ENCODE measurements around the gene SPOCK1.

SPOCK1 gene

DNA sequence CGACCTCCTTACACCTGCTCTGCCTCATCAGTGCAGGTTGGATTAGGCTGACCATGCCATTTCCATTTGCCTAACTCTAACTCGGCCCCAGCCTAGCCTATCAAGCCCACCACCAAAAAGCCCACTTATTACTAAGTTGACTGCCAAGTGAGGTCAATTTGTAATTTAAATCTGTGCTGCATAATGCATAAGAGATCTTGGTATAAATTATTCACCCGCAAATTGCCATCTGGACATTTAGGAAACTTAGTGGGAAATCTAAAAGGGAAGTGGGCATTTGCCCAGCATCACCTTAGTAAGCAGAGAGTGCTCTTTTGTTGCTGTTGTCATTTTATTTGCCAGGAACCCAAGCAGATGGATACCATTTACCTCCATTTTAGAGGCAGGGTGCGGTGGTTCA lies 143.0 kb downstream of the SPOCK1 start:
- no peak for DNase-seq

GRCh38 chr5:137355708-137356107 lies 143.4 kb downstream of the SPOCK1 start:
- DNase-seq, result no peak

DNA sequence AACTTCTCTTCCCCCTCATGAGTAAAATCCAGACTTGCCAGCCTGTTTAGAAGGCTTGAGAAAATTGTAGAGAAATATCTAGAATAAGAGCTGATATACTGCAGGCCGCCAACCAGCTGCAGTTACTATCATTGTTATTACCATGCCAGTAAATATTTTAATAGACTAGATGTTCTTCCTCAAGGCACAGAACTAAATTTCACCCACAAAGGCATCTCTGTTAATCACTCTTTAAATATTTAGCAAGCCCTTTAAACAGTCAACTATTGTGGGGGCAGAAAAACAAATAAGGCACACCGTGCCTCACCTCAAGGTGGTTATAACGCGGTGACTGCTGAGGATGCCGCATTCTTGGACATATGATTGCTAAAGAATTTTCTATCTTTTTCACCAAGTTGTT lies 147.0 kb downstream of the SPOCK1 start:
- no peak for DNase-seq

DNA sequence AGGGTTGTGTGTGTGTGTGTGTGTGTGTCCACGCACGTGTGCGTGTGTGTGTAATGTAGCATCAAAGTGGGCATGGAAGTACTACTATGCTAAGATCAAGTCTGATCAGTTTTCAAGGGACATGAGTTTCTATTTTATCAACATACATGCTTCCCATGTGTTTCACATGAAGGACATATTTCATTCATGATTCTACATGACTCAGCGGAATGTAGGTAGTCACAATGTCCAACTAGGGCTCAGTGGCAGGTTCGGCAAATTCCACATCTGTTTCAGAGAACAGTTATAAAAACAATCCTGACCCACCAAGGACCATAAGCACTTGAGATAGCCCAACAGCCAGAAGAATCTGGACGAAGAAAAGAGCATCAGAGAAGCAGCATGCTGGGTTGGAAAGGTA lies 148.3 kb downstream of the SPOCK1 start:
- no peak for DNase-seq

GRCh38 chr5:137348759-137349158 lies 150.4 kb downstream of the SPOCK1 start:
- no peak for DNase-seq

GRCh38 chr5:137347865-137348264 lies 151.3 kb downstream of the SPOCK1 start:
- DNase-seq, result no peak

DNA sequence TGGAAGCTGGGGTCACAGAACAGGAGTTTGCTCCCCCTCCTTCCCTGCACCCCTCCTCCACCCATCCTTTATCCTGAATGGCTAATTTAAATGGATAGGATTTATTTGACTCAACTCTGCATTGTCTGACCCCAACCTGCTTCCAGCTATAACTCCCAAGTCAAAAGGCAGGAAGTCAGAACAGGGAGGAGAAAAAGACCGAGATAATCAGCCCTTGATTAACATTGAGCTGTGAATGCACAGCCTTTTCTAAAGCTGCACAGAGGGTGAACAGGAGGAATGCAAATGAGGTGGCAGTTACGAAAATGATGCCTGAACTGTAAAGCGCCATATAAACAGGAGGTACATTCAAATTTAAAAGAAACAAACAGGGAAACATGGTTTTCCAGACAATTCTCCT lies 152.8 kb downstream of the SPOCK1 start:
- DNase-seq, result no peak

GRCh38 chr5:137345396-137345795 lies 153.7 kb downstream of the SPOCK1 start:
- DNase-seq, result no peak

DNA sequence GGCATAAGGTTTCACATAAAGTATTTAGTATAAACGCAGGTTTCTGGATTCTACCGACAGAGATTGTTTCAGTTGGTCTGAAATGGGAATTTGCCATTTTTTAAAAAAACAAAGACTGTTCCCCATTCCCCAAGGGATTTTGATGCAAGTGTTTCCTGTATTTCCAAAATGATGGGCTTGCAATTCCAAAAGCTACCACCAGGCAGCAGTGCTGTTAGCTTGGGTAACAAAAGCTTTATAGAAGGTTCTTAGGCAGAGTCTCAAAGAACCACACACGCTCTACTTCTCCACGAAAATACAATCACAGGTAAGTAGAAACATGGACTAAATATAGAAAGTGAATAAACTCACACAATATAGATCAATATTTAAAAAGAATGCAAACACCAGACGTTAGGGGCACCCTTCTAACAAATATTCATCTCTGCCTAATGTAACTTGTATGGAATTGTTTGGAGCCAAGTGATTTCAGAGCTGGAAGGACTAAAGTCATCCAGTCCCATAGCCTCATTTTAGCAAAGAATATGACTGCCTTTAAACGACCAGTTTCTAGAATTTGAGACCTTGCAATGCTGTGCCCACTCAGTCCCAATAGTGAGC lies 154.3 kb downstream of the SPOCK1 start:
- DNase-seq, result peak; percentile 21 to 39

GRCh38 chr5:137344021-137344420 lies 155.1 kb downstream of the SPOCK1 start:
- DNase-seq, result no peak

GRCh38 chr5:137342764-137343163 lies 156.4 kb downstream of the SPOCK1 start:
- no peak for DNase-seq

- DNase-seq, result no peak
Observed at GRCh38 chr5:137341831-137342230, 157.3 kb downstream of the SPOCK1 start.

- DNase-seq, result no peak
Observed at GRCh38 chr5:137340881-137341280, 158.2 kb downstream of the SPOCK1 start.

GRCh38 chr5:137336565-137337120 lies 162.5 kb downstream of the SPOCK1 start:
- no peak for DNase-seq

GRCh38 chr5:137336161-137336560 lies 163.0 kb downstream of the SPOCK1 start:
- no peak for DNase-seq

DNA sequence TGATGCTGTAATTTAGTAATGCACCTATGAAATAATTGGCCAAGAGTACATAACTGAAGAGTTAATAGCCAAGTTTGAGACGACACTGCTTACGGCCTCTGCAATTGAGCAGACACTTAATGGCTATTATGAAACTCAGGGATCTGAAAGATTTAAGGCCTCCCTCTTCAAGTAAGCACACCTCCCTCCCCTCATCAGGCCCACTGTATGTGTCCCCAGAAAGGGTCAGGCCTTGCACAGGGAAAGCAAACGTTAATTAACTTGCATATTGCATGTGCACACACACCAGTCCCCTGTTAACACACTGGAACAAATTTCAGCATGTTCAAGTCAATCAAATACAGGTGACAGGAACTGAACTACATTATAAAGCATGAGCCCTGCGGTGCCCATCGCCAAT lies 163.6 kb downstream of the SPOCK1 start:
- DNase-seq, result no peak

DNA sequence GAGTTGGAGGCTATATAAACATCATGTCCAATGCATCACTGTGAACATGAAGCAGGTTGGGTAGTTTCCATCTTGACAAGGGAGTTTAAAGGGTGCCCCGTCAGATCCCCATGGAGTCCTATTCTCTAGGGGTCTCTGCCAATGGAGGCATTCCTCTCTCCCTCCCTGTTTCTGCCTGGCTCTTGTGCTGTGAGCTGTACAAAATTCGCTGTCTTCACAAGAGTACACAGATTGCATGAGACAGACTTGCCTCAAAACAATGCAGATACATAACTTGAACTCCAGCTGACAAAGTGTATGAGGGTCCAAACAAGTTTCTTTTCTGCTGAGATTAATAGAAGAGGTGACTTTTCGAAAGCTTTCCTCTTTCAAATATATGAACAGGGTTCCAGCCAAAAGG lies 165.2 kb downstream of the SPOCK1 start:
- DNase-seq, result no peak

GRCh38 chr5:137333475-137333874 lies 165.7 kb downstream of the SPOCK1 start:
- DNase-seq, result no peak

GRCh38 chr5:137332296-137332695 lies 166.8 kb downstream of the SPOCK1 start:
- DNase-seq, result no peak

- no peak for DNase-seq
Observed at GRCh38 chr5:137329586-137330296, 169.4 kb downstream of the SPOCK1 start.

GRCh38 chr5:137328991-137329390 lies 170.1 kb downstream of the SPOCK1 start:
- no peak for DNase-seq

GRCh38 chr5:137328463-137328862 lies 170.7 kb downstream of the SPOCK1 start:
- no peak for DNase-seq

GRCh38 chr5:137325721-137326120 lies 173.4 kb downstream of the SPOCK1 start:
- no peak for DNase-seq
